Measurements from ENCODE around the gene WWTR1.

WWTR1 gene

GRCh38 chr3:149657926-149658743, at the start of gene WWTR1:
Gene WWTR1 (minus strand): TSS chr3:149658025. CDS start chr3:149657306, 719 bp downstream.
- peak; percentile 56 for DNase-seq

GRCh38 chr3:149706905-149707304, 49.1 kb upstream of the WWTR1 start:
- no peak for DNase-seq

- no peak for DNase-seq
These were observed 47.6 kb upstream of the WWTR1 start for GRCh38 chr3:149705416-149705815.

- no peak for DNase-seq
These were observed 45.6 kb upstream of the WWTR1 start for GRCh38 chr3:149703466-149703865.

GRCh38 chr3:149702691-149703441, 45.0 kb upstream of the WWTR1 start:
- DNase-seq = no peak

- no peak for DNase-seq
These were observed 44.1 kb upstream of the WWTR1 start for GRCh38 chr3:149701977-149702350.

GRCh38 chr3:149701206-149701976, 43.6 kb upstream of the WWTR1 start:
- DNase-seq = no peak

GRCh38 chr3:149688122-149688757, 30.4 kb upstream of the WWTR1 start:
- no peak for DNase-seq

GRCh38 chr3:149686996-149687395, 29.2 kb upstream of the WWTR1 start:
- no peak for DNase-seq

GRCh38 chr3:149678351-149678950, 20.6 kb upstream of the WWTR1 start:
- no peak for DNase-seq

GRCh38 chr3:149673393-149673792, 15.6 kb upstream of the WWTR1 start:
- no peak for DNase-seq

- DNase-seq = peak; percentile 15
These were observed 13.1 kb upstream of the WWTR1 start for GRCh38 chr3:149670742-149671492.

- no peak for DNase-seq
These were observed 9.8 kb upstream of the WWTR1 start for GRCh38 chr3:149667576-149667975.

- no peak for DNase-seq
These were observed 6.1 kb upstream of the WWTR1 start for GRCh38 chr3:149663966-149664365.

- no peak for DNase-seq
These were observed 4.5 kb upstream of the WWTR1 start for GRCh38 chr3:149662240-149662887.

- no peak for DNase-seq
These were observed 2.6 kb upstream of the WWTR1 start for GRCh38 chr3:149660462-149660861.

- no peak for DNase-seq
These were observed 1.1 kb upstream of the WWTR1 start for GRCh38 chr3:149658744-149659497.

GRCh38 chr3:149657321-149657925, 402 bp downstream of the WWTR1 start:
- DNase-seq = peak; percentile 35

- DNase-seq = no peak
These were observed 1.8 kb downstream of the WWTR1 start for GRCh38 chr3:149655826-149656574.

Measured in NCI-H82 (cell line).